Fibroblast of skin of left biceps (primary cell): ENCODE measurements around the gene KCNA10.
A peak's percentile ranks its signal among the peaks of the same experiment; 100 is the strongest.

ENCODE experiments used
- DNase-seq, 2 experiments: peaks; one replicate each; pipeline ENCODE4 v3.0.0-alpha.2; 2013; ENCODE audit warnings: low read depth in 2 of 2

The KCNA10 gene

GRCh38 chr1:110501488-110502132 lies 17.4 kb downstream of the KCNA10 start:
- DNase-seq, result no peak

- no peak for DNase-seq
Measured at GRCh38 chr1:110498270-110498669, 20.7 kb downstream of the KCNA10 start.

DNA sequence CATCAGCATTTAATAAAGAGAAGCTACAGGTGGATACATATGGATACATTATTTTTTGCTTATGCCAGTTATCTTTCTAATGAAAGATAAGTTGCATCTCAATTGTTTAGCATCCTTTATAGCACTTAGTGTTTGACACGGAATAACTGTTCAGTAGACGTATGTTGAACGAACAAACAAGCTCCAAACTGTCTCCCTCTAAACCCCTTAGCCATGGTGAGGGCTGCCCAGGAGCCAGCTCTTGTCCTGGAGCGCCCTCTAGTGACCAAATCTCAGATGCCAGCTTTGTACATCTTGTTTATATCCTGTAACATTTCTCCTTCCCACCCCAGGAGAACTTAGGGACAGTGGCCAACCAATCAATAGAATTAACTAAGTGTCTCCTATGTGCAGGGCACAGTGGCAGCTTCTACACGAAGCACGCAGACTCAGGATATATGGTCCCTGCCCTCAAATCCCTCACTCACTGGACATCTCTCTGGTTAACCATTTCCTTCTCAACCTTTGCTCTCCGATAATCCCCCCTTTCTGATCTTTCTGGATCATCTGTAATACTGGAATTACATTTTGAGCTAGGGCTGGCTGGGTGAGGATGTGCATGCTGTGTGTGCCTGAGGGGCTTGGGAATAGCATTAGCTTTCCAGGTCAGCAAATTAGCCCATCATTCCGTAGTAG lies 22.9 kb downstream of the KCNA10 start:
- DNase-seq, result peak; percentile 36 to 47

DNA sequence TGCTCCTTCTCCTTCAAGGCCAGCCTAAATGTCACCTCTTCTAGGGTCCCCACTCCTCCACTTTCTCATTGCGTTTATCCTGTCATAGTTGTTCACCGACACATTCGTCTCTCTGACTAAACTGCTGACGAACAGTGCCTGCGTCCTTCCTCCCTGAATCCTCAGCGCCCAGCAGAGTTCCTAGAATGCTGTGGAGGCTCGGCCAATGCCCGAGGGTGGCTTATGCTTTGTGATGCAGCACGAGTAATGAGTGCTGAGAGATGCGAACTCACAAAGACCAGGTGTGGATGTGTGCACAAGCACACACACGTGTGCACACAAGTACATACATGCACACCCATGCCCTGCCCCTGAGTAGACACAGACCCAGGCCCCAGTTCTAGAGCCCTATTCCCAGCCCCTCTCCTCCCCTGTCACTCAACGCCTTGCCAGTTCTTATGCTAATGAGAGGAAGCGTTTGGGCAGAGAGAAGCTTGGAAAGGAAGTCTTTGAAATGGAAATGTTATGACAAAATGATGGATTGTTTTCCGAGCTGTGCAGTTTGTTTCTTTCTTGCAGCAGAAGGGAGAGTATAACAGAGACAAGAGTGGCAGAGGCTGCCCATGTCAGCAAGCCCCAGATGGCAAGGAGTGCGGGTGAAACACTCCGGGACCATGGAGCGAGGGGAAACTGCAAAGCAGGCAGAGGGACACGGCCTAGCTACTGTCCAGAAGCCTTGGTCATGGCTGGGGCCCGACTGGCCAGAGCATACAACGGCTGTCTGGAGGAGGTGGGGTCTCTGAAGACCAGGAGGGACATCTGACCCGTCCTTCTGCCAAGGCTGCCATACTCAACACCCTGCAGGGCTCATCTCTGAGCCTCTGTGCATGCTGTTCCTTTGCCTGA lies 24.2 kb downstream of the KCNA10 start:
- no peak for DNase-seq

GRCh38 chr1:110494036-110494435 lies 24.9 kb downstream of the KCNA10 start:
- no peak for DNase-seq

GRCh38 chr1:110493059-110493699 lies 25.8 kb downstream of the KCNA10 start:
- no peak for DNase-seq

DNA sequence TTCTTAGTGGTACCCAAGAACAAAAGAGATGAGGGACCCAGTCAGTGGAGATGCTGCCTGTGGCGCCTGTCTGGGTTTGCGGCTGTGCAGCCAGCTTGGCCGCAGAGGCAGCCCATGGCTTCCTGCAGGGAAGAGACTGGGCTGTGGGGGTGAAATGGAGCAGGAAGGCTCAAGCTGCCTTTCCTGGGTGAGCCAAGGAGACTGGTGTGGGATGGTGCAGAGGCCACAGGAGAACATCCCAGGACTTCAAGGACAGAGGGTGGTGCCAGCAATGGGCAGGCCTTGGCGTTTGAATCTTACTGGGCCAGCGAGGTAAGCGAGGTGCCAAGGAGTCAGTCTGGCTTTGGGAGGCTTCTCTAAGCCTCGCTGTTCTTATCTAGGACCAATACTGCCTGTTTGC lies 26.4 kb downstream of the KCNA10 start:
- DNase-seq, result no peak

DNA sequence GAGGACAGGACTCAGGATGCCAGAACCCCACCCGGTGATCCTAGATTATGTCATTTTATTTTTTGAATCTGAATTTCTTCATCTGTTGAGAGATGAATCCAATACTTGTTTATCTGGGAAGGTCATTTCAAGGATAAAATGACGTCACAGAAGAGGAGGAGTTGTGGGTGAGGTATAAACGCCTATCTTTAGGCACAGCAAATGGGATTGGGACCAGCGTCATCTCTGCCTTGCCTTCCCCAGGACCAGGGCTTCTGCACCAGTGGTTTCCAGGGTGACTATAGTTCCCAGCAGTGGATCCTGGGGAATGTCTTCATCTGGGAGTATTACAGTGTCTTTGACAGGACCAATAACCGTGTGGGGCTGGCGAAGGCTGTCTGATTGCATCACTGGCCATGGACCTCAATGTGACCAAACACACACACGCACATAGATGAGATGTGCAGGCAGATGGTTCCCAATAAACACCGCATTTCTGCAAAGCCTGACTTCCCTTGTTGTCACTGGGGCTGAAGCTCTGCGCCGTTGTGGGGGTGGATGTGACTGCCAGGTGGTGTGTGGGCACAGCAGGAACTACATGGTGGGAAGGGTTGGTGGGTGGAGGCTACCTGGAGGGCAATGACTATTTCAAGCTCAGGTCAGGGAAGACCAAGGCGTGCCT lies 28.1 kb downstream of the KCNA10 start:
- DNase-seq, result no peak

DNA sequence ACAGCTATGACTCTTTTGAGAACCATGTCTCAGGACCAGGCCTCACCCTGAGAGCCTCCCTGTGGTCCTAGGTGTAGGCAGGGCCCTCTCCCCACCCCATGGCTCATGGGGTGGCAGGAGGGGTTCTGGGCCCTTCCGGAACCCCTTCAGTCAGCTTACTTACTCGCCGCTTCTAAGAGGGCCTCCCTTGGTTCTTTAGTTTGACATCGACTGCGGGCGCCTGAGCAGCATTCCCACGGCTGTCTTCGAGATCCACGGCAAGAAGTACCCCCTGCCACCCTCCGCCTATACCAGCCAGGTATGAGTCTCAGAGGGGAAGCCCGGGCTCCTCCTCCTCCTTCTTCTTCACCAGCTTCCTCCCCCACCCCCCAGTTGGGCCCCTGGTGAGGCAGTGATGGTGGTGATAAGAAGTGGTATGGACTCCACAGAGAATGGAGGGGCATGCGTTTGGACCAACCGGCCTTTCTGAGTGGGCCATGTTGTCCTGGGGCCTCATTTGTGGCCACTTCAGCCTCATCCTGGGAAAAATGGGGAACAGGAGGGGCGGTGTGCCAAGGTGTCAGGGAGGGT lies 28.9 kb downstream of the KCNA10 start:
- no peak for DNase-seq

DNA sequence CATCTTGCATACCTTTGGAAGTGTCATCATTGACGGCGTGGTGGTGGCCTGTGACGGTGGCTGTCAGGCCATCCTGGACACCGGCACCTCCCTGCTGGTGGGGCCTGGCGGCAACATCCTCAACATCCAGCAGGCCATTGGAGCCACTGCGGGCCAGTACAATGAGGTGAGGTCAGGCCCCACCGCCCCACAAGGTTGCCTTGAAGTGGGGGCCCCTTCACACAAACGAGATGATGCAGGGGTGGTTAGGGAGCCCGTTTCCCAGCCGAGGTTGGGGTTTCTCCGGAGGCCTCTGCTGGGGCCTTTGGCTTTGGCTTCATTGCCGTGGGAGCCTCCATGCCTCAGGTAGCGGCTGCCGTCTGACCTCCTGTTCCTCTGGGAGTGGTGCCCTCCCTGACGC lies 29.6 kb downstream of the KCNA10 start:
- no peak for DNase-seq

GRCh38 chr1:110488867-110489266 lies 30.1 kb downstream of the KCNA10 start:
- no peak for DNase-seq

DNA sequence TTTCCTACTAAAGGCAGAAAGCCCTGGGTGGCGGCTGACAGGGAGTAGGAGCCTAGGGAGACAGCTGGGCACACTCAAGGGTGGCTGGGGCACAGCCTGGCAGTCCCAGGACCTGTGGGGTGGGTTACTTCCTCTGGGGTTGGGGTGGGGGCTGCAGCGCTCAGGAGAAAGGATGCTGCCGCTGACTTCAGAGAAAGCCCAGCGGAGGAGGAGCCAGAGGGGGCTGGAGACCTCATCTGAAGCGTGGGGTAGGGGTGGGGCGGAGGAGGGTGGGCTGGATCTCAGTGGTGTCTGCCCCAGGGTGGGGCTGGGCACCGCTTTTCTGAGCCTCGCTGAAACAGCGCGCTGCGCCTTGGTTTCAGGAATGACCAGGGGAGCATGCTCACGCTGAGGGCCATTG lies 30.8 kb downstream of the KCNA10 start:
- no peak for DNase-seq

DNA sequence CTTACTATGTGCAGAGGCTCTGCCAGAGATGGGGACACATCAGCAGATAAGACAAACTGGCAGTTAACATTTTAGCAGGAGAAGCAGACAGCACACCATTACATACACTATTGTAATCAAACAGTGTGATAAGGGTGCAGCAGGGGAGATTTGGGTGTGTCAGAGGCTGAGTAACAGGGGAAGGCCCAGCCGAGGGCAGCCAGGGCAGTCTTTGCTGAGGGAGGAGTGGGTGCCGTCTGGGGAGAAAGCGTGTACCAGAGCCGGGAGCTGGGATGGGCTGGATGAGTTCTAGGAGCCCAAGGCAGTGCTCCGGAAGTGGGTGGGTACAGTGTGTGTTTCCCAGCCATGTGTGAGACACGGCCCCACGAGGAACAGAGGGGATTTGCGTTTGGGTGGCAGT lies 31.2 kb downstream of the KCNA10 start:
- no peak for DNase-seq

DNA sequence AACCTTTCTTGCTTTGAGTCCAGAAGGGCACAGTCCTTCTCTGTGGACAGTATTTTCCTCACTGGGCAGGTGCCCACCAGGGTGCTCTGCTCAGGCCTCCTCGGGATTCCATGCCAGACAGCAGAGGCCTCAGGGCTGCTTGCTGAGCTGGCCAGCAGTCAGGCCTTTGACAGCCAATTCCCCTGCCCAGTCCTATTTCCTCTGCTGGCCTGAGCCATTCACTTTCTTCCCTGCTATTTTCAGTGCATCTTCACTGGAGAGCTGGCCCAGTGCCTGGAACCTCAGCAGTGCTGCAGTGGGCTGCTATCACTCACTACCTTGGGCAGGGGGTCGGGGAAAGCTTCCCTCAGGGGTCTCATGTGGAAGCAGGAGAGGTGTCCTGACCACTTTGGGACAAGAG lies 33.2 kb downstream of the KCNA10 start:
- DNase-seq, result no peak

DNA sequence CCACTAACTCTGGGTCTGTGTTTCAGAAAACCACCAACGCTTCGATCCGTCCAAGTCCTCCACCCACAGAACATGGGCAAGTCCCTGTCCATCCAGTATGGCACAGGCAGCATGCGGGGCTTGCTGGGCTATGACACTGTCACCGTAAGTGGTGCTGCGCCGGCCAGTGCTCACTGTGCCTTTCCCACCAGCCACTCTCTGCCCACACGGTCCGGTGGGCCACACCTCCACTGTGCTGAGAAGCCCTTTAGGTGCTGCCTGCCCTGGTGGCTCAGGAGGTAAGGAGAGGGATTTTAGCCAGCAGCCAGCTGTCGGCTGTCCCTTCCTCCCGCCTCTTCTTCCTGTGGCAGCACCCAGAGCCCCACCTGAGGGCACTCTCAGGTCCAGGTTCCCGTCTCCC lies 34.2 kb downstream of the KCNA10 start:
- no peak for DNase-seq

DNA sequence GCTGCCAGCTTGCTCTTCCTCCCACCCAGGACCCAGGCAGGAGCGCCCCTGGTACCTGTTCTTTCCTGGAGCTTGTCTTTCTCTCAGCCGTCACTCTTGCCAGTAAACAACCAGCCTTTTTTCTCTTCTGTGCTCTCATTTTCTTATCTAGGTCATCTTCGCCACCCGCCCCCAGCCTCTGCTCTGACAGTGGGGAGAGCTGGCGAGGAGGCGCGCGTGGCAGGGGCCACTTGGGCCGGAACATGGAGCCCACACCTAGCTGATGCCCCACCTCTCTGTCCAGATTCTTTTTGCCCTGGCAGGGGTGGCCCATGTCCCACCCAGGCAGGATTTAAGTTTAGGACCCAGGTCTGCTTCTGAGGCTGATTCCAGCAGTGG lies 35.7 kb downstream of the KCNA10 start:
- no peak for DNase-seq

- DNase-seq, result no peak
Measured at GRCh38 chr1:110482662-110483307, 36.2 kb downstream of the KCNA10 start.

GRCh38 chr1:110481968-110482623 lies 36.9 kb downstream of the KCNA10 start:
- no peak for DNase-seq

DNA sequence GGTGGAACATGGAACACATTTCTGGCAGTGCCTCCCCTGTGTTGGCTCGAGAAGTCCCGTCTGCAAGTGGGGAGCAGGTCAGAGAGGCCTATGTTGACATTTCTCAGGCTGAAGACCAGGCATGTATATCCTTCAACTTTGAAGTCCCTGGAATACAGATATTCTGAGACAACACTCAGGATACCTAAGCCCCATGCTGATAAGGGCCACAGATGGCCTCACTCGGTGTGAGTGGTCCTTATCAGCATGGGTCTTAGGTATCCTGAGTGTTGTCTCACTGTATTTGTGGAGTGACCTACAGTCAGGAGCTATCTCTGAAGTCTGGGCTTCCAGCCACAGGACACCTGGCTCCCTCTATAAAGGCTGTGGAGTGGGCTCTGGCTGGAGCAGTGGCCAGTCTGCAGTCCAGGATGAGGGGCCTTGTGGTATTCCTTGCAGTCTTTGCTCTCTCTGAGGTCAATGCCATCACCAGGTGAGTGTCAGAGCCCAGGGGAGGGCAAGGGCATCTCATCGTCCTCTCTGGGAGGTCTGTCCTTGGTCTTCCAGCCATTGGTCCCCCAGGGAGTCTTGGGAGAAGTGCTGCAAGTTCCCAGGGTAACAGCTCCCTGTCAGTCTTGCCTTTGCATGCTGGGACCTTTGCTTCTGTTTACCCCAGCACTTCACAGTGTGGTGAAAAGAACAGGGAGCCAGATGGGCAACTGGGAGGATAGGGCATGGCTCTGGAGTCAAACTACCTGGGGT lies 38.4 kb downstream of the KCNA10 start:
- DNase-seq, result no peak

DNA sequence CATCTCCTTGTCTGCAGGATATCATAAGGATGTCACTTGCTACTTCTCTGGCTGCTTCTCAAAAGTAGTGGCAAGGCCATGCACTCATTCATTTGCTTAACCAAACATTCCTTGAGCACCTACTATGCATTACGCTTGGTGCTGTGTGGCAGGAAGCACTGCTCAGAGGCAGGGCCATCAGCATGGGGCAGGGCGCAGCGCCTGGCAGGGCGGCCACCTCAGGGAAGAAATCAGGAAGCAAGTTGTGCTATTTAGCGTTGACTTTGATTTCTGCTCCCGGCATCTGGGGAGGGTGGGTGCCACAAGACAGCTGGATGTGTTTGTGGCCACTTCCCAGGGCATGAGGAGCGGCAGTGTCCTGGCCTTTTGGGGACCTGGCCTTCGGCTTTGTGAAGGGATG lies 40.1 kb downstream of the KCNA10 start:
- no peak for DNase-seq
